Common myeloid progenitor, CD34-positive (primary cell): ENCODE data around the gene STPG4.

ENCODE experiments used
- CTCF ChIA-PET: fragments of 350-600 bp; sonication (Branson Sonifier 250); formaldehyde crosslinking; loops from one replicate; lab custom pipeline; 2021; ENCODE audit warnings: antibody characterized with exemption; lab: Charles Lee
- POLR2A ChIA-PET: fragments of 350-600 bp; sonication (Branson Sonifier 250); formaldehyde crosslinking; loops from one replicate; lab custom pipeline; 2021; ENCODE audit warnings: antibody characterized with exemption; lab: Charles Lee
- DNase-seq, 3 donors: peaks; one replicate each; pipeline versions ENCODE4 v3.0.0 to v3.0.0-alpha.2; 2013
- H3K27ac ChIP-seq, 2 experiments: 1 replicate in 1 of 2; 2 replicates in 1 of 2; pipeline ENCODE4 v1.7.0; 2013; ENCODE audit warnings: inconsistent platforms in 2 of 2, low read length in 2 of 2, mild to moderate bottlenecking in 2 of 2, low read depth in 1 of 2, moderate library complexity in 1 of 2; ENCODE audit not compliant: severe bottlenecking in 2 of 2, insufficient read depth in 1 of 2, poor library complexity in 1 of 2
- H3K27me3 ChIP-seq, 5 experiments: replicated peaks in 2 of 5; 1 replicate in 3 of 5; 2 replicates in 2 of 5; pipeline versions ENCODE4 v1.6.1 to v1.7.0; 2013; ENCODE audit warnings: low read length in 4 of 5, mild to moderate bottlenecking in 2 of 5, moderate library complexity in 2 of 5, inconsistent platforms in 1 of 5; ENCODE audit not compliant: insufficient read depth in 5 of 5, control insufficient read depth in 4 of 5
- H3K36me3 ChIP-seq, 4 experiments: 1 replicate in 2 of 4; 2 replicates in 2 of 4; pipeline versions ENCODE4 v1.6.1 to v1.7.0; 2013; ENCODE audit warnings: low read length in 3 of 4, control low read depth in 1 of 4, mild to moderate bottlenecking in 1 of 4; ENCODE audit not compliant: control insufficient read depth in 4 of 4, insufficient read depth in 4 of 4
- H3K4me1 ChIP-seq, 4 experiments: 1 replicate in 3 of 4; 2 replicates in 1 of 4; pipeline versions ENCODE4 v1.6.1 to v1.7.1; 2013; ENCODE audit warnings: low read length in 3 of 4, mild to moderate bottlenecking in 3 of 4, control low read depth in 1 of 4, inconsistent platforms in 1 of 4, moderate library complexity in 1 of 4; ENCODE audit not compliant: control insufficient read depth in 4 of 4, insufficient read depth in 4 of 4; ENCODE audit errors: control extremely low read depth in 1 of 4
- H3K4me3 ChIP-seq, 7 experiments: 1 replicate in 4 of 7; 2 replicates in 3 of 7; pipeline versions ENCODE4 v1.5.1 to v1.7.0; 2013; ENCODE audit warnings: mild to moderate bottlenecking in 7 of 7, low read length in 6 of 7, moderate library complexity in 6 of 7, inconsistent platforms in 2 of 7, low read depth in 2 of 7, control low read depth in 1 of 7; ENCODE audit not compliant: insufficient read depth in 4 of 7, control insufficient read depth in 1 of 7; ENCODE audit errors: extremely low read depth in 1 of 7
- H3K9me3 ChIP-seq, 5 experiments: 1 replicate in 4 of 5; 2 replicates in 1 of 5; pipeline versions ENCODE4 v1.6.1 to v1.7.1; 2013; ENCODE audit warnings: low read length in 4 of 5, mild to moderate bottlenecking in 2 of 5, inconsistent platforms in 1 of 5, low read depth in 1 of 5, moderate library complexity in 1 of 5; ENCODE audit not compliant: control insufficient read depth in 4 of 5, insufficient read depth in 2 of 5; ENCODE audit errors: control extremely low read depth in 1 of 5
- WGBS: methylation state at CpG from one replicate; pipeline ENCODE4 v1.1.5; 2013; ENCODE audit not compliant: insufficient coverage; 5-methylcytosine and 5-hydroxymethylcytosine counted together

Gene STPG4

DNA sequence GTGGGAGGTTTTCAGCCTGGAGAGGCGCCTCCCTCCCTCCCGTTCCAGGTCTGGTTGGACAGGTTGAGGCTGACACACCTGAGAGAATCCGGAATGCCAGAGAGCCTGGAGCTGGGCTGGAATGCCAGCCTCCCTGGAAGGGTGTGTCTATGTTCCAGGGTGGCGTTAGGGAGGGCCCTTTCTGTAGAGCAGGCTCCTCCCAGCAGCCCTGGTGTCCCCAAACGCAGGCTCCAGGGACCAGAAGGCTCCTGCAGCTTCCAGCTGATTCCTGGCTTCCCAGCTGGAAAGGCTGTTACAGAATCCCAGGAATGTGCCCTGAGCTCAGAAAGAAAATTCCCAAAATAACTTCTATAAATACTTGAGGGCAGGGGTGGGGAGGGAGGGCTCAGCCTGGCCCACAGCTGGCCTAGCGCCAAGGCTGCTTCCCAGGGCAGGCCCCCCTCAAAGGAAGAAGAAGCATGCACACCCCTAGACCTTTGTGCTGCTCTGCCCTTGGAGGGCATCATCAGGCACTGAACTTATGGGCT, 85.4 kb downstream of the STPG4 start:
- H3K4me1 ChIP-seq, result peaks cover 0 to 59% (median 54%) of the 10 kb centered on the region in 4 experiments
- 96% methylated on average over 5 of the region's 6 CpGs for WGBS
- no peak for DNase-seq

DNA sequence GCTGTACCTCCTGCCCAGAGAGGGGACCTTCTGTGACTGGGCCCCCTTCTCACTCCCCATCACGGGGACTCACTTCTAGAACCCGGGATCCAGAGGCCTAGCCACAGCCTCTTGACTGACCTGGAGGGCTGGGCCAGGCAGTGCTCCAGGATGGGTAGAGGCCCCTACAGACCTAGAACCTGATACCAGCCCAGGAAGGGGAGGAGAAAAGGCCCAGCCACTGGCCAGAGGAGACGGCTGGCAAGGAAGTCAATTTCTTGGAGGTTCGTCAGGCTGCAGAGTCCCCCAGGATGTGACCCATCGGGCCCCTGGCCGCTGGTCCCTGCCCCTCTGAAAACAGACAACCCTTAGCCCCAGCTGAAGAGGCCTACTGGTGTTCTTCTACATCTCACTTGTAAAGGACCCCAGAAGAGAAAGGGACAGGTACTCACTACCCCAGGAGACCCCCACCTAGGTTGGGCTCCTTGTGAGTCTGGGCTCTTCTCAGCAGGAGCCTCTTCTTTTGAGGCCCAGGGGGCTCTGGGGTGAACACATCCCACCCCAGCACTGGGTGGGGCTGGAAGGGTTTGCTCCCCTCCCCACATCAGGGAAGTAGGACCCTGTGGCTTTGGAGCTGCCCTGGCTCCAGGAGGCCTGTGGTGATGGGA, 86.0 kb downstream of the STPG4 start:
- H3K9me3 ChIP-seq, result no peaks in the 10 kb centered on the region
- H3K36me3 ChIP-seq, result peaks cover 2 to 59% (median 27%) of the 10 kb centered on the region in 4 experiments
- H3K27ac ChIP-seq, result no peak overlapping the region
- H3K4me3 ChIP-seq, result no peak overlapping the region
- peaks cover 0 to 59% (median 54%) of the 10 kb centered on the region in 4 experiments for H3K4me1 ChIP-seq
- WGBS, result 82% methylated on average over 5 of the region's 6 CpGs
- CTCF ChIA-PET, result interaction anchor here (2.7 kb wide), 1 partner anchor 11 kb away, joined by 11 read pairs; no protein-coding TSS in a partner anchor
- POLR2A ChIA-PET, result no interaction called here
- DNase-seq, result no peak
- no peaks in the 10 kb centered on the region for H3K27me3 ChIP-seq

More for the DNA sequence above, 85.4 kb downstream of the STPG4 start:
- no peaks in the 10 kb centered on the region for H3K27me3 ChIP-seq
- H3K27ac ChIP-seq, result no peak overlapping the region
- ChIA-PET POLR2A (no interaction called here), CTCF (interaction anchor here (0.6 to 2.7 kb wide), 2 partner anchors 11 to 98 kb away, joined by 3 to 11 read pairs; no protein-coding TSS in a partner anchor)
- H3K4me3 ChIP-seq, result no peak overlapping the region
- no peaks in the 10 kb centered on the region for H3K9me3 ChIP-seq
- H3K36me3 ChIP-seq, result peaks cover 0 to 58% (median 26%) of the 10 kb centered on the region in 4 experiments

DNA sequence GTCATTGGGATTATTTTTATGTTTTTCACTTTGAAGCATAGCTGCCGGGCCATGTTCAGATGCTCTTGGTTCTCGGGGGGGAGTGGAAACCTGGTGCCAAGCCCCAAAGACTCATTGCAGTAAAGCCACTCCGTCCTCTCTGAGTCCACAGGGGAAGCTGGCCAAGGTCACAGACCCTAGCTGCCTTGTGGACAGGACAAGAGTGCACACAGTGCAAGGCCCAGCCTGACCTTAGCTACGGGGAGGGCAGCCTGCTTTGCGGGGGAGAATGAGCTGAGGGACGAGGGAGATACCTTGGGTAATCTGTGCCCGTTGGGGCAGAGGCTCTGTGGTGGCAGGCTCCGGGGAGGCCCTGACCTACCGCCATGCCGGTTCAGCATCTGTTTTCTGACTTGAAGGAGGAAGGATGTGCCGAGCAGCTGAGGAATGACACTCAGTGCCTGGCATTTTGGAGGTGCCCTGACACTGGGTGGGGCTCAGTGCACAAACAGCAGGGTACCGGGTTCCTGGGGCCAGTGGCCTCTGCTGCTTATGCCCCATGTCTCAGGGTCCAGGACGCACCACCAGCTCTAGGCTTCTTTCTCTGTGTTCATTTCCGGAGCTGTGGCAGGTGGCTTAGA, 87.2 kb downstream of the STPG4 start:
- 88% methylated on average over 14 of the region's 14 CpGs for WGBS
- Histone ChIP-seq H3K36me3 (peaks cover 6 to 59% (median 27%) of the 10 kb centered on the region in 4 experiments), H3K4me3 (no peak overlapping the region), H3K27ac (no peak overlapping the region), H3K27me3 (no peaks in the 10 kb centered on the region), H3K4me1 (peaks cover 0 to 54% (median 46%) of the 10 kb centered on the region in 4 experiments), H3K9me3 (no peaks in the 10 kb centered on the region)
- DNase-seq, result no peak
- CTCF ChIA-PET, result interaction anchor here (1.0 to 2.7 kb wide), 2 partner anchors 10 to 46 kb away, joined by 4 to 11 read pairs; no protein-coding TSS in a partner anchor
- POLR2A ChIA-PET, result interaction anchor here (0.5 kb wide), 1 partner anchor 1381 kb away, joined by 6 read pairs; no protein-coding TSS in a partner anchor

DNA sequence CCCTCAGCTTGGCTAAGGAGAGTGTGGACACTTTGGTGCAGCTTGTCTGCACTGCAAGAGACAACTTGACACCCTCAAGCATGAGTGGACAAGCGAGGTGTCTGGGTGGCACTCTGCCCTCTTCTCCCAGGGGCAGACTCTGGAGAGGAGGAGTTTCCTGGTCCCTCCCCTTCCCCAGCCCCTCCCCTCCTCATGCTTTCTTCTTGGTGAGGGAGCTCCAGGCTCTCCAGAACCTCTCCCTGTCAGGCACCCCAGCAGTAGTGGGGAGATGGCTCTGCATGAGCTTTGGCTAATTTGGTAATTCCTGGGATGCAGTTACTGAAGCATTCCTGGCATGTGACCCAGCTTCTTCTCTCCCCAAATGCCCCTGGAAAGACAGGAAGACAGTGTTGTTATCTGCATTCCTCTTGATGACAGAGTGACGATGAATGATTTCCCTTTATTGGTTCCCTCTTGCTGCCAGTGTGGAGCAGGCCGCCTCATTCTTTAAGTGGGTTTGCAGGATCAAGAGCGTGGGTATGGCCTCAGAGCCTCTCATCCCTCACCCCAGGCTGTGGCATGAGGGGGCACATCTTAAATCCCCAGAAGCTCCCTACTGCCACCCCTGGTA, 89.2 kb downstream of the STPG4 start:
- peaks cover 14 to 75% (median 39%) of the 10 kb centered on the region in 4 experiments for H3K36me3 ChIP-seq
- H3K27ac ChIP-seq, result no peak overlapping the region
- peak in 1 of 3 donors; percentile 19 for DNase-seq
- POLR2A ChIA-PET, result no interaction called here
- H3K4me3 ChIP-seq, result no peak overlapping the region
- peaks cover 0 to 34% (median 26%) of the 10 kb centered on the region in 4 experiments for H3K4me1 ChIP-seq
- no peaks in the 10 kb centered on the region for H3K9me3 ChIP-seq
- CTCF ChIA-PET, result interaction anchor here (0.6 to 1.1 kb wide), 3 partner anchors 18 to 358 kb away, joined by 3 read pairs; no protein-coding TSS in a partner anchor
- WGBS, result 25% methylated on average over 3 of the region's 4 CpGs
- H3K27me3 ChIP-seq, result no peaks in the 10 kb centered on the region

DNA sequence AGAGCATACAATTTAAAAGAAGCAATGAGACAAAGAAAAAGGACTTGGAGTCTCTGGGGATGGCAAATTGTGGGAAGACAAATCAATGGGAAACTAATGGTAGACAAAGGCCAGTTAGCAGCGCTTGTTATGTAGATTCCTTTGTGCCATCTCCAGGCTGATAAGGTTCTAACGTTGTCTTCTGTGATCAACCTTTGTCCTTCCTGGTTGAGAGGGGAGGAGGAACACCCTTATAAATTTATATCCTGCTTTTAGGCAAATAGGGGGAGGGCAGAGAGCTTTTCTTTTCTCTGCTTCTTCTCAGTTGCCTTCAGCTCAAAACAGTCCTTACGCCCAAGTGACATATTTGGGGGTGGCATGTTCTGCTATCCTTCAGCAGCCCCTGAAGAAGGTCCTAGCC, 89.8 kb downstream of the STPG4 start:
- H3K4me1 ChIP-seq, result peaks cover 0 to 28% (median 21%) of the 10 kb centered on the region in 4 experiments
- POLR2A ChIA-PET, result no interaction called here

DNA sequence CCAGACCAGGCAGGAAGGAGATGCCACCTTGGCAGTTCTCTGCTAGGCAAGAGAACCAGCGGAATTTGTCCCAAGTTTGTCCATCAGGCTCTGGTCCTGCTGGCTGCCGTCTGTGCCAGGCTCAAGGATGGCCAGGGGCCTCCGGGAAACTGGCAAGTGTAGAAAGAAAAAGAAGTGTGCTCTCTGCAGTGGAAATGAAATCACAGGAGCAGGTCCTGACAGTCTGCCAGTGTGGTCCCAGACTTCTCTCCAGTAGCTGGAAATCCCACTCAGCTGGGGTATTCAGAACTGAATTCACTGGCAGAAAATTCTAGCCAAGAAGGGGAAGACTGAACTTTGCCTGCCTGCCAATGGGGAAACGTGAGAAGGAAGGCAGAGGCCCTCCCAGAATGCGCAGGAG, 91.0 kb downstream of the STPG4 start:
- Histone ChIP-seq H3K4me1 (peaks cover 0 to 16% (median 11%) of the 10 kb centered on the region in 4 experiments), H3K27ac (no peak overlapping the region), H3K4me3 (peak overlapping the region in 1 of 7 experiments; percentile 3), H3K27me3 (no peaks in the 10 kb centered on the region), H3K9me3 (no peaks in the 10 kb centered on the region), H3K36me3 (peaks cover 15 to 82% (median 40%) of the 10 kb centered on the region in 4 experiments)
- DNase-seq, result no peak
- CTCF ChIA-PET, result no interaction called here
- POLR2A ChIA-PET, result no interaction called here
- 95% methylated on average over 5 of the region's 5 CpGs for WGBS

More for the DNA sequence above, 89.8 kb downstream of the STPG4 start:
- Histone ChIP-seq H3K27me3 (no peaks in the 10 kb centered on the region), H3K4me3 (no peak overlapping the region), H3K9me3 (no peaks in the 10 kb centered on the region), H3K27ac (no peak overlapping the region), H3K36me3 (peaks cover 16 to 80% (median 43%) of the 10 kb centered on the region in 4 experiments)
- DNase-seq, result no peak
- 50% methylated on average over 2 of the region's 3 CpGs for WGBS
- CTCF ChIA-PET, result interaction anchor here (1.0 to 1.1 kb wide), 2 partner anchors 18 to 20 kb away, joined by 3 read pairs; no protein-coding TSS in a partner anchor
